Stimulated activated CD4-positive, alpha-beta T cell treated with anti-CD3 and anti-CD28 coated beads, Interleukin-12 subunit alpha, Interleukin-12 subunit beta, amount 100 ng/mL, for 4 hours (primary cell): ENCODE data around the gene RARS2.
A peak's percentile ranks its signal among the peaks of the same experiment; 100 is the strongest.
"Not testable (repeated sequence)": the region's sequence is repeated elsewhere in the genome, so short reads cannot be mapped to it uniquely, and the experiment has no call there.

Experiments
- DNase-seq: peaks from one replicate; pipeline ENCODE4 v3.0.0-alpha.2; 2020

RARS2 gene

DNA sequence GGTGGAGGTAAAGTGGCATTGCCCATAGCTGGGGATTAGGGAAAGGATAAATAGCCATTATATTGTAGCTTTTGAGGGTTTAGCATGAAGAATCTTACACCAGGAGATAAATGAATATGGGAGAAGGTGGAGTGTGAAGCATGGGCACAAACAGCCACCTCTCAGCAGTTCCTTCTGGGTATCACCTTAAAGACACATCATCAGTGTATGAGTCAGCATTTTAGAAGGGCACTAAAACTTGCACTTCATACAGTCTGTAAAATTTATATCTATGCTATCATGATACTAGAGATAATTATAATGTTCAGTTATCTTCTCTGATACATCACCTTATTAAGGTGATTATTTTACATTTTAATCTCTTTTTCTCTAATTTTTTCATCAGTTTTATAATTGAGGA lies 91.7 kb downstream of the RARS2 start:
- DNase-seq, result no peak

DNA sequence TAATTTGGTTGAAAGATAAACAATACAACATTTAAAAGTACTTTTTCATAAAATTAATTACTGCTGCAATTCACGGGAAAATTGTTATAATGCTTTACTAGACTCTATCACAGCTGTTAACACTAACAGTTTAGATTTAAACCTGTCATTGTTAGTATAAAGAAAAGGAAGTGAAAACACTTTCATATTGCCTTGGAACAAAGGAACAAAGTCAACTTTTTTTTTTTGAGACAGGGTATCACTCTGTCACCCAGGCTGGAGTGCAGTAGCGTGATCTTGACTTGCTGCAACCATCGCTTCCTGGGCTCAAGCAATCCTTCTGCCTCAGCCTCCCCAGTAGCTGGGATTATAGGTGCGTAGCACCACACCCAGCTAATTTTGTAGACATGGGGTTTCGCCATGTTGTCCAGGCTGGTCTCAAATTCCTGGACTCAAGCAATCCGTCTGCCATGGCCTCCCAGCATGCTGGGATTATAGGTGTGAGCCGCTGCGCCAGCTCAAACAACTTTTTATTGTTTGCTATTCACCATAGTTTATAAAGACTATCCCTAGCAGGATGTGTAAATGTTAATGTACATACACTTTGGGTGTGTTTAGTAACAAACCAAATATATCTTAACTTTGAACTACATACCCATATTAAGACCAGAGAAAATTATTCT lies 94.9 kb downstream of the RARS2 start:
- no peak for DNase-seq

DNA sequence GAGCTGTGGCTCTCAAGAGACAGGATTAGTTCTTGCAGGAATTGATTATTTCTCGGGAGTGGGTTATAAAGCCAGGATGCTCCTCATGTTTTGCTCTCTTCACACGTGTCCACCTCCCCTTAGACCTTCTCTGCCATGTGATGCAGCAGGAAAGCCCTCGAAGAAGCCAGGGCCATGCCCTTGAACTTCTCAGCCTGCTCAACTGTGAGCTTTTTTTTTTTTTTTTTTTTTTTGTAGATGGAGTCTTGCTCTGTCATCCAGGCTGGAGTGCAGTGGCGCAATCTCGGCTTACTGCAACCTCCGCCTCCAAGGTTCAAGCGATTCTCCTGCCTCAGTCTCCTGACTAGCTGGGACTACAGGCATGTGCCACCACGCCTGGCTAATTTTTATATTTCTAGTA lies 100.5 kb downstream of the RARS2 start:
- DNase-seq, result not testable (repeated sequence)

DNA sequence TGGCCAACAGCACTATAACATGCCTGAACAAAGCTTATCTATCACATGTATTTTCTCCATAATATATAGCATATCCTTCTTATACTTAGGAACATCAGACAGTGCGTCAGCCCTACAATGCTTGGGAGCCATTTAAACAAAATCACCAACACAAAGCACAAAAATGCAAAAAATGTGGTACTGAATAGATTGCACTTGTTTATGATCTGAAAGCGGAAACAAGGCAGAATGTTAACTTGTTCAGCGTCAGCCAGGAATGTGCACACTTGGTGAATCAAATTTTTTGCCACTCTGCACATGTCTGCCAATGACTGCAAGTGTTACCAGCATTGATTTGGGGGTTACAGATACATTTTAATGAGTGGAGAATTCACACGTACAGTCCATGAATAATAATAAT lies 102.2 kb downstream of the RARS2 start:
- no peak for DNase-seq

DNA sequence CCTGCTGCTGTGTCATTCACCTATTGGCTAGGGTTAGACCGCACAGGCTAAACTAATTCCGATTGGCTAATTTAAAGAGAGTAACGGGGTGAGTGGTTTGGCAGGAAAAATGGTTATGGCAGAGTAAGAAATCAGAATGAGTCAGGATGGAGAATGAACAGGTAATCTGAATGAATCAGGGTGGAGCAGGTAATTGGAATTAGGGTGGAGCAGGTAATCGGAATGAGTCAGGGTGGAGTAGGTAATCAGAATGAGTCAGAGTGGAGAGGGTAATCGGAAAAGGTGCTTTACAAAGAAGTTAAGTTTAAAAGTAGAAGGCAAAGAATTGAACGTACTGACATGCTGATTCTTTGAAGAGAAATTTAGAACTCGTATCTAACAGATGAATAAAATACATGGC lies 105.3 kb downstream of the RARS2 start:
- DNase-seq, result no peak

DNA sequence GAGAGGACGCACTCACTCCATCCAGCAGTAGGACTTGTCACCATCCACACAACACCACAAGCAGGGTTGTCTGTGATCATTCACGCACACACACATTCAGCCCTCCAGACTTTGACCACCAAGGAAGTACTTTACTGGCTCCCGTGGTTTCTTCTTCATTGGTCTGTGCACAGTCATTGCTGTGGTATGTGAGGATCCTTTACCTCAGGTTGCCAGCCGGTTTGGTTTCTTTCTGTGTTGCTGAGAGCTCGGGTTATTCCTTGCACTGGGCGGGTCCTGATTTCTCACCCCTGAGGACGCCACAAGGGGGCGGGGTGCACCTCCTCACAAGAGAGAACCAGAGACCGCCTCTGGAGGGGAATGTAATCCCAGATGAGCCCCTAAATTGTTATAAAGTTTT lies 105.9 kb downstream of the RARS2 start:
- no peak for DNase-seq

DNA sequence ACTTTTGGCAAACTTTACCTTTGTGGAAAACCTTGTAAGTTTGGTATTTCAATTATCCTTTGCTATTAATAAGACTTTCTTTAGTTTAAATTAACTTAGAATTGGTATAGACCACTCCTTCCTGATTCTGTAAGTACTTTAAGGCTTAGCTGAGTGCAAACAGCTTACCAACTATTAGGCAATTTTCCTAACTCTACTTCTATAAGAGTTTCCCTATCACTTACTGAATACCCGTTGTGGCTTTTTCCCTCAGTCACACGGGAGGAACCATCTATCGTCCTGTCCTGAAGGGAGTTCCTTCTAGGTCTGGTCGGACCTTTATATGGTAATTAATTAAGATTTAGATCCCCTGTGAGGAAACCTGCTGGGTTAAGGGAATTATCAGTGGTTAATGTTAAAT lies 107.4 kb downstream of the RARS2 start:
- no peak for DNase-seq

DNA sequence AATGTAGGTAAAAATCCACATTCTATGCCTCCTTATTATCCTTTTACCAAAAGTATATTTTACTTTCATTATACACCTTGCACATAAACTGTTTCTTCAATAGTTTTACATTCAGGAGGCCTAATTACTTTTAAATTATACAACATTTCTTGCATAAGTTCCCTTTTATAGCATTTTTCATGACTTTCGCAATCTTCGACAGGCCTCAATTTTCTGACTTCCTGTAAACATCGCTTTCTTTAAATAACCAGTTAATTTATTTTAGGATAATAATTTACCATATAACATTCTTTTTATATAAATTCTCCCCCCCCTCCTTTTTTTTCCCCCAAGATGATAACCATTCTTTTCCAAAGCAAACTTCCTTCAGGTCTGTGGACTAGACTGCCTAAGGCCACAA lies 107.9 kb downstream of the RARS2 start:
- no peak for DNase-seq

DNA sequence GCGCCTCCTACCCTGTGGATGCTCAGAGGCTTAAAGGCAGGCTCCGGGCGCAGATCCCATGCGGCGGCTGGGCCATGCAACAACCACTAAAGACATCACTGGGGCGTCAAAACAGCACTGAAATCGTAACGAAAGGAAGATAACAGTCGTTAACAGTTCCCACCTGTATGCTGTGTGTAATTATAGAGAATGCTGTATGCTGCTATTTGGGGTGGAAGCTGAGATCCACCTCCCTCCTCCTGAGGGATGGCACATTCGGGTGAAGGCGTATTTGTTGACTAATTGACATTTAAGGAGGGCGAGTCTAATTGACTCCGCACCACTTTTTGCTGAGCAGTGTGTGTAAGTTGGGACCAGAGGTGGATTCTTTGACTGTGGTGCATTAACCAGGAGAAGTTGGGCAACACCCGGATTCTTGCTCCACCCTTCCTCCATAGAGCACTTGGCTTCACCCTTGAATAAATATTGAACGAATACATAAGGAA lies 116.3 kb downstream of the RARS2 start:
- DNase-seq, result peak; percentile 57

DNA sequence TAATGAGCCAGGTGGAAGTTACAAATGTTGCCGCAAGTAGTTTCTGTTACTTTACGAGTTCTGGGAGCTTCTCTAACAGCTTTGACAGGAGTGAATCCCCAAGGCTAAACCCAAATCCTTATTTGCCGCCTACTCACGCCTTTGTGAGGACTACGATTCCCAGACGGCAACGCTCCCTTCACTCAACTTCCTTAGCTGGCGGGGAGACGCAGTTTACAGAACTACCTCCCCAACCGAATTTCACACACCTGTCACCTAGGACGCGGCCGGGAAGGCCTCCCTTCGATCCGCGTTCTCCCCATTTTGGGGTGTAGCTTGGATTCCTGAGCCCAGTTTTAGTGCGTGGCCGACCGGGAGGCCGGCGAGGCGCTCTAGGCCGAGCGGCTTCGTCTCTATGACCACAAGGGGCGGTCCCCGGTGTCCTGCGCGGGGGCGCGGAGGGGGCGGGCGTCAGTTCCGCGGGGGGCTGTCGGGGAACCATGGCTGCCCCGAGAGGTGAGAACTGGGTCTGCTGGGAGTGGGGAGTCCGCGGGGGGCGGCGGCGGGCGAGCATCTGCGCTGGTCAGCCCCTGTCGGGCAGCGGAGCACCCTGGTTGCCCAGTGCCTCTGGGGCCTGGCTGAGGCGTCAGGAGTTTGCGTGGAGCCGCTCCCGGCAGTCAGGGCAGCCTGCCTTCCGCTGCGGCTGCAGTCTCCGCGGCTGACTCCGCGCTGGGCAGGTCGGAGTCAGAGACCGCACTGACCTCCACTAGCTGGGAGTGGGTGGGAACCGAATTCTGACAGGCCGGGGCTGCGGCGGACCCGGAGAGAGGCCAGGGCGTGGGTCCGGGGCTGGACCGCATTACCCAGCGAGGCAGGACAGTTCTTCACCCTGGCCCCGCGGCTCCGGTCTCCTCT lies 117.0 kb downstream of the RARS2 start, which contains the start of gene SLC35A1:
SLC35A1 (plus strand) TSS at position 450 of the 894 bp plus-strand sequence; CDS start at position 480, 30 bp downstream.
- peak; percentile 84 for DNase-seq

DNA sequence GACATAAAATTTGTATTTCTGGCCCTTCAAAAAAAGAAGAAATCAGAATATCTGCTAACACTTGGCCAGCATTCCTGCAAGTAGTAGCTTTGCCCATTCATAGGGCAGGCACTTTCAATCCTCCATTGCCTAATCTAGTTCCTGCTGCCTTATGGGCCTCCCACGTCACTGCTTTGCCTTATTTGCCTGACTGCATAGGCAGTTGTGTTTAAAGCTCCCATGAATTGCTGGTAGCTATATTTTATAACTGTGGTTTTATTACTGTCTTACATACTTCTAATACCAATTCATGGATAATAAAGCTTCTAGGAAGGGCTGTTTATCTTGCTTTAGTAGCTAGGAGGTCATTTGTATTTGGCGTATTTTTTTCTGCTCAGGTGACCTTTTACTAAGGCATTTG lies 124.7 kb downstream of the RARS2 start:
- DNase-seq, result no peak
